Measurements from ENCODE around the gene RNPEPL1.
A peak's percentile ranks its signal among the peaks of the same experiment; 100 is the strongest.
"Not testable (repeated sequence)": the region's sequence is repeated elsewhere in the genome, so short reads cannot be mapped to it uniquely, and the experiment has no call there.

Gene RNPEPL1

GRCh38 chr2:240538031-240538780 is 30.1 kb upstream of the RNPEPL1 start:
- DNase-seq (ENCODE audit: low spot score), result no peak

GRCh38 chr2:240539101-240539500 is 29.2 kb upstream of the RNPEPL1 start:
- not testable (repeated sequence) for DNase-seq (ENCODE audit: low spot score)

- DNase-seq (ENCODE audit: low spot score), result no peak
Observed at GRCh38 chr2:240539906-240540305, 28.4 kb upstream of the RNPEPL1 start.

- DNase-seq (ENCODE audit: low spot score), result no peak
Observed at GRCh38 chr2:240551288-240551687, 17.0 kb upstream of the RNPEPL1 start.

GRCh38 chr2:240551811-240552210 is 16.5 kb upstream of the RNPEPL1 start:
- DNase-seq (ENCODE audit: low spot score), result no peak

GRCh38 chr2:240553956-240554480 is 14.3 kb upstream of the RNPEPL1 start:
- DNase-seq (ENCODE audit: low spot score), result no peak

- no peak for DNase-seq (ENCODE audit: low spot score)
Observed at GRCh38 chr2:240554767-240555493, 13.4 kb upstream of the RNPEPL1 start.

- no peak for DNase-seq (ENCODE audit: low spot score)
Observed at GRCh38 chr2:240555541-240556250, 12.6 kb upstream of the RNPEPL1 start.

GRCh38 chr2:240556553-240557100 is 11.7 kb upstream of the RNPEPL1 start:
- DNase-seq (ENCODE audit: low spot score), result peak; percentile 70

GRCh38 chr2:240557101-240557751 is 11.1 kb upstream of the RNPEPL1 start:
- no peak for DNase-seq (ENCODE audit: low spot score)

- peak; percentile 91 for DNase-seq (ENCODE audit: low spot score)
Observed at GRCh38 chr2:240557808-240558207, 10.5 kb upstream of the RNPEPL1 start, which contains the start of gene ANKMY1. TSS of gene ANKMY1 (minus strand) at chr2:240557988. CDS start at chr2:240557335, 653 bp downstream.

- no peak for DNase-seq (ENCODE audit: low spot score)
Observed at GRCh38 chr2:240558236-240558761, 10.0 kb upstream of the RNPEPL1 start.

- DNase-seq (ENCODE audit: low spot score), result no peak
Observed at GRCh38 chr2:240559286-240559685, 9.0 kb upstream of the RNPEPL1 start.

GRCh38 chr2:240560084-240560479 is 8.2 kb upstream of the RNPEPL1 start, which contains the start of gene DUSP28:
TSS of gene DUSP28 (plus strand) at chr2:240560357. CDS start at chr2:240560685, 328 bp downstream.
- peak; percentile 91 for DNase-seq (ENCODE audit: low spot score)

GRCh38 chr2:240560480-240561324 is 7.6 kb upstream of the RNPEPL1 start:
- peak; percentile 93 for DNase-seq (ENCODE audit: low spot score)

- DNase-seq (ENCODE audit: low spot score), result no peak
Observed at GRCh38 chr2:240561325-240561971, 6.8 kb upstream of the RNPEPL1 start.

- not testable (repeated sequence) for DNase-seq (ENCODE audit: low spot score)
Observed at GRCh38 chr2:240563231-240563630, 5.1 kb upstream of the RNPEPL1 start.

- no peak for DNase-seq (ENCODE audit: low spot score)
Observed at GRCh38 chr2:240563951-240564560, 4.2 kb upstream of the RNPEPL1 start.
